Neural crest cell (in vitro differentiated cells): ENCODE measurements around the gene IGSF9B. TPM values are rescaled to one million over a fixed set of nuclear protein-coding genes. Genes with fewer than 3 reads are reported as not detected.

ENCODE experiments used
- DNase-seq: peaks from one replicate; pipeline ENCODE4 v3.0.0; 2021; ENCODE audit warnings: low read depth, mixed read lengths, low spot score
- H3K27ac Mint-ChIP-seq: one replicate; pipeline ENCODE4 v1.8.0; 2021; ENCODE audit warnings: mild to moderate bottlenecking, mixed read lengths; ENCODE audit not compliant: unreplicated experiment
- H3K27me3 Mint-ChIP-seq: 2 replicates; pipeline ENCODE4 v1.8.0; 2021; ENCODE audit warnings: low read depth, mild to moderate bottlenecking, mixed read lengths
- H3K36me3 Mint-ChIP-seq: 2 replicates; pipeline ENCODE4 v1.8.0; 2021; ENCODE audit warnings: low read depth, mild to moderate bottlenecking, mixed read lengths
- H3K4me1 Mint-ChIP-seq: 2 replicates; pipeline ENCODE4 v1.8.0; 2021; ENCODE audit warnings: mixed read lengths
- H3K4me3 Mint-ChIP-seq: one replicate; pipeline ENCODE4 v1.8.0; 2021; ENCODE audit warnings: mild to moderate bottlenecking, mixed read lengths
- H3K9me3 Mint-ChIP-seq: 2 replicates; pipeline ENCODE4 v1.8.0; 2021; ENCODE audit warnings: mixed read lengths
- total RNA-seq: library from RNA; stranded (reverse); gene quantifications from 2 replicates; pipeline ENCODE4 v1.2.1, GENCODE V29; 2021
- TF ChIP-seq, protein P1 (sequence below): fragments of 200-600 bp; sonication (generic); conservative IDR thresholded peaks from 2 replicates; pipeline ENCODE4 v1.5.0; 2021; ENCODE audit warnings: antibody characterized with exemption, mild to moderate bottlenecking

IGSF9B gene
- total RNA-seq, 1 donor from 2014 or later: 12.9 TPM

DNA sequence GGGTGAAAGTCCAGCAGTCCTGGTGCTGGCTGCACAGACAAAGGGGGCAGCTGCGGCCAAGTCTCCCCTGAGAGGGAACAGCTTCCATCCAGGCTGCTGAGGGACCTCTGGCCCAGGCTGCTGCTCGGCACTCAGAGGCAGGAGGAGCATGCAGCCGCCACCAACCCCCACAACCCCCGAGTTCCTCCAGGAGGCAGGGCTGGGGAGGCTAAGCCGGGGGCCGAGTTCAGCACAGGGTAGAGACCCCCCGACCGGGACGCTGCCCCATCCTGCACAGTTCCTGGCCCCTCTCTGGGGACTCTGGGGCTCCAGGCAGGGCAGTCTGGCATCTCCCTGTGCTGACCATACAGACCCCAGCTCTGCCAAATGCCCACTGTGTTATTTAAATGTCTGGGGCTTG is 20.2 kb downstream of the IGSF9B start:
- H3K4me1 Mint-ChIP-seq: peaks cover 17% of the 10 kb centered on the region
- no peak for DNase-seq
- no peak overlapping the region for H3K4me3 Mint-ChIP-seq
- H3K36me3 Mint-ChIP-seq: peaks cover 12% of the 10 kb centered on the region
- TF ChIP-seq, protein P1, sequence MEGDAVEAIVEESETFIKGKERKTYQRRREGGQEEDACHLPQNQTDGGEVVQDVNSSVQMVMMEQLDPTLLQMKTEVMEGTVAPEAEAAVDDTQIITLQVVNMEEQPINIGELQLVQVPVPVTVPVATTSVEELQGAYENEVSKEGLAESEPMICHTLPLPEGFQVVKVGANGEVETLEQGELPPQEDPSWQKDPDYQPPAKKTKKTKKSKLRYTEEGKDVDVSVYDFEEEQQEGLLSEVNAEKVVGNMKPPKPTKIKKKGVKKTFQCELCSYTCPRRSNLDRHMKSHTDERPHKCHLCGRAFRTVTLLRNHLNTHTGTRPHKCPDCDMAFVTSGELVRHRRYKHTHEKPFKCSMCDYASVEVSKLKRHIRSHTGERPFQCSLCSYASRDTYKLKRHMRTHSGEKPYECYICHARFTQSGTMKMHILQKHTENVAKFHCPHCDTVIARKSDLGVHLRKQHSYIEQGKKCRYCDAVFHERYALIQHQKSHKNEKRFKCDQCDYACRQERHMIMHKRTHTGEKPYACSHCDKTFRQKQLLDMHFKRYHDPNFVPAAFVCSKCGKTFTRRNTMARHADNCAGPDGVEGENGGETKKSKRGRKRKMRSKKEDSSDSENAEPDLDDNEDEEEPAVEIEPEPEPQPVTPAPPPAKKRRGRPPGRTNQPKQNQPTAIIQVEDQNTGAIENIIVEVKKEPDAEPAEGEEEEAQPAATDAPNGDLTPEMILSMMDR: no peak
- peaks cover 10% of the 10 kb centered on the region for H3K9me3 Mint-ChIP-seq
- H3K27me3 Mint-ChIP-seq: no peaks in the 10 kb centered on the region
- peak overlapping the region; percentile 27 for H3K27ac Mint-ChIP-seq

DNA sequence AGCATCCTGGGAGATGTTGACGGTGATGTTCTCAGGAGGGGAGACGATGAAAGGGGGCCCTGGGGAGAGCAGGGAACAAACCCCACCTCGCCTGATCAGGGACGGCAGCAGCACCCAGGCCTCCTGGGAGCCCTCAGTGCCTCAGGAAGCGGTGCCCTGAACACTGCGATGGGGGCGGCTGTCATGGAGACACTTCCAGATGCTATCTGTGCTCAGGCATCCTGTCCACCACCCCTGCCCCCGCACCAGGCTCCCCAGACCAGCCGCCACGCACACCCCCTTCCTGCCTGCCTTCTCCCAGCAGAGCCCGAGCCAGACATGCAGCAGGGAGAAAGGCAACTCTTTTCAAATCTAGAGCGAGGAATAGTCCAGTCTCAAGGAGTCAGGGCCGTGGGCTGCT is 20.6 kb downstream of the IGSF9B start:
- peaks cover 10% of the 10 kb centered on the region for H3K9me3 Mint-ChIP-seq
- no peak for DNase-seq
- TF ChIP-seq, protein P1: no peak
- H3K36me3 Mint-ChIP-seq: peaks cover 12% of the 10 kb centered on the region
- H3K27me3 Mint-ChIP-seq: no peaks in the 10 kb centered on the region
- no peak overlapping the region for H3K27ac Mint-ChIP-seq
- peaks cover 17% of the 10 kb centered on the region for H3K4me1 Mint-ChIP-seq
- no peak overlapping the region for H3K4me3 Mint-ChIP-seq

DNA sequence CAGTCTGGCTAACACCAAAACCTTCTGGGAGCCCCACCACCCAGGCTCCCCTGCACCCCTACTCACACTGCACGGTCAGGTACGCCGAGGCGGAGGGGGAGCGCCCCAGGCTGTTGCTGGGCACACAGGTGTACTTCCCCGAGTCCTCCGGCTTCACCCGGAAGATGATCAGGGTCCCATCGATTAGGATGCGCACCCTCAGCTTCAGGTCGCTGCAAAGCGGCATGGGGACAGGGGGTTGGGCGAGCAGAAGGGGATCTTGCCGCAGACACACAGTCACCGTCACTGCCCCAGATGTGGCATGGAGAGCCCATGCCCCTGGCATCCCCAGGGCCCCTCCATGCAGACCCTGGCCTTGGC is 21.2 kb downstream of the IGSF9B start:
- DNase-seq: no peak
- H3K9me3 Mint-ChIP-seq: peaks cover 9% of the 10 kb centered on the region
- peak overlapping the region; percentile 57 for H3K27ac Mint-ChIP-seq
- TF ChIP-seq, protein P1: no peak
- peaks cover 17% of the 10 kb centered on the region for H3K4me1 Mint-ChIP-seq
- no peaks in the 10 kb centered on the region for H3K27me3 Mint-ChIP-seq
- H3K4me3 Mint-ChIP-seq: no peak overlapping the region
- peaks cover 11% of the 10 kb centered on the region for H3K36me3 Mint-ChIP-seq

DNA sequence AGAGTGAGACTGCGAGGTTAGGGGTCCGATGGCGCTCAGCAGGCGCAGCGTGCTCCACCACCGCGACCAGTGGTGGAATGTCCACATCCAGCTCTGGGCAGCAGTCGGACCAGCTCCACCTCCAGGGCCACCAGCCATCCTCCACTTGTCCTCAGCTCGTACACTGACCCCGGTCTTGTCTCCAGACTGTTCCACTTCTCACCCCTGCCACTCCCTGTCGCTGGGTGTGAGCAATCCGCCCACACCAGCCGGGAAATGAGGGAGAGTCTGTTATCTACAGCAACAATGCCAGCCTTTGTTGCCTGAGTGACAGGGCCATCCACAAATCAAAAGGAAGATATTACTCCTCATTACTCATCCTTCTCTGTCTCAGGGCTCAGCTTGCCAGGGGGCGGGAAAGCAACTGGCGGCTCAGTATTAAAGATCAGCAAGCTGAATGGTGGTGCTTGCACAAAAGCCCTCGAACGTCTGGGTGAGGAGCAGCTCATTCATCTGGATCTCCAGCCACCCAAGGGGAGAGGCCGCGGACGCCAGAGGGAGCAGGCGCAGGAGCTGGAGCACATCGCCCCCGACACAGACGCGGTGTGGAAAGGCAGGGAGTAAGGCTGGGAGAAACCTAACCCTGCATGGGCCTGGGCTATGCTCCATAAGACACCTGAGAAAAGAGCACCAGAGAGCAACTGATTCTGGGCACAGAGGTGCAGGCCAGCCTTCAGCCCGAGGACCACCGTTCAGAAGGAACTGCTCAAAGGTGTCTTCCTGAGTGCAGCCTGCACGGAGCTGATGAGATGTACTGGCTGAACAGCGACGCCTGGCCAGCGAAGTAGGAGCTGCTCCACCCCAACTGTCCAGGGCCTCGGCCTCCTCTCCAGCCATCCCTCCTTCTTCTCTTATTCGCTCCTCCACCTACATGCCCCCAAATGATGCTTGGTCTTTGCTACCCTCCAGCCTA is 21.9 kb downstream of the IGSF9B start:
- Mint-ChIP-seq H3K27ac (peak overlapping the region; percentile 57), H3K4me1 (peaks cover 17% of the 10 kb centered on the region), H3K27me3 (no peaks in the 10 kb centered on the region), H3K9me3 (peaks cover 3% of the 10 kb centered on the region), H3K36me3 (peaks cover 5% of the 10 kb centered on the region), H3K4me3 (peak overlapping the region; percentile 10)
- peak; percentile 50 for DNase-seq
- TF ChIP-seq, protein P1: no peak

DNA sequence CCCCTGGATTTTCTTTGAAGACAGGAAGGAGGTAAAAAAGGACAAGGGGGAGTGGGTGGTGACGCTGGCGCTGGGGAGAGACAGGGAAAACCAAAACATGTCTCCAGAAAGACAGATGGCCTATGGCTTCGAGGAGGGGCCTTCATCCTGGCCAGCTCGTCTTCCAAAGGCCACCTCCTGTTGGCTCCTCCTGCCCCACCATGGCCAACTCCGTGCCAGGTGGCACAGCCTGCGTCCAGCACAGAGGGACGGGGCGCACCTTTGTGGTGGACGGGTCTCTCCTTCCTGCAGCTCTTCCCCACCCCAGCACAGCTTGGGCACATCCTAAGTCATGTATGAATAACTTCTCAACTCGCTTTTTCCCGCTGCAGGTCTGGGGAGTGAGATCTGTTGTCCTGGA is 22.7 kb downstream of the IGSF9B start:
- DNase-seq: no peak
- H3K36me3 Mint-ChIP-seq: no peaks in the 10 kb centered on the region
- peaks cover 17% of the 10 kb centered on the region for H3K4me1 Mint-ChIP-seq
- no peaks in the 10 kb centered on the region for H3K27me3 Mint-ChIP-seq
- TF ChIP-seq, protein P1: no peak
- no peak overlapping the region for H3K4me3 Mint-ChIP-seq
- H3K9me3 Mint-ChIP-seq: no peaks in the 10 kb centered on the region
- no peak overlapping the region for H3K27ac Mint-ChIP-seq
